NCI-H1436 (cell line): Measurements from ENCODE around the gene TMC2.
"Not testable (repeated sequence)": the region's sequence is repeated elsewhere in the genome, so short reads cannot be mapped to it uniquely, and the experiment has no call there.

Experiments used
- DNase-seq: peaks from one replicate; lab custom pipeline; 2025; lab: John Stamatoyannopoulos, UW

The TMC2 gene, protein sequence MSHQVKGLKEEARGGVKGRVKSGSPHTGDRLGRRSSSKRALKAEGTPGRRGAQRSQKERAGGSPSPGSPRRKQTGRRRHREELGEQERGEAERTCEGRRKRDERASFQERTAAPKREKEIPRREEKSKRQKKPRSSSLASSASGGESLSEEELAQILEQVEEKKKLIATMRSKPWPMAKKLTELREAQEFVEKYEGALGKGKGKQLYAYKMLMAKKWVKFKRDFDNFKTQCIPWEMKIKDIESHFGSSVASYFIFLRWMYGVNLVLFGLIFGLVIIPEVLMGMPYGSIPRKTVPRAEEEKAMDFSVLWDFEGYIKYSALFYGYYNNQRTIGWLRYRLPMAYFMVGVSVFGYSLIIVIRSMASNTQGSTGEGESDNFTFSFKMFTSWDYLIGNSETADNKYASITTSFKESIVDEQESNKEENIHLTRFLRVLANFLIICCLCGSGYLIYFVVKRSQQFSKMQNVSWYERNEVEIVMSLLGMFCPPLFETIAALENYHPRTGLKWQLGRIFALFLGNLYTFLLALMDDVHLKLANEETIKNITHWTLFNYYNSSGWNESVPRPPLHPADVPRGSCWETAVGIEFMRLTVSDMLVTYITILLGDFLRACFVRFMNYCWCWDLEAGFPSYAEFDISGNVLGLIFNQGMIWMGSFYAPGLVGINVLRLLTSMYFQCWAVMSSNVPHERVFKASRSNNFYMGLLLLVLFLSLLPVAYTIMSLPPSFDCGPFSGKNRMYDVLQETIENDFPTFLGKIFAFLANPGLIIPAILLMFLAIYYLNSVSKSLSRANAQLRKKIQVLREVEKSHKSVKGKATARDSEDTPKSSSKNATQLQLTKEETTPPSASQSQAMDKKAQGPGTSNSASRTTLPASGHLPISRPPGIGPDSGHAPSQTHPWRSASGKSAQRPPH

DNA sequence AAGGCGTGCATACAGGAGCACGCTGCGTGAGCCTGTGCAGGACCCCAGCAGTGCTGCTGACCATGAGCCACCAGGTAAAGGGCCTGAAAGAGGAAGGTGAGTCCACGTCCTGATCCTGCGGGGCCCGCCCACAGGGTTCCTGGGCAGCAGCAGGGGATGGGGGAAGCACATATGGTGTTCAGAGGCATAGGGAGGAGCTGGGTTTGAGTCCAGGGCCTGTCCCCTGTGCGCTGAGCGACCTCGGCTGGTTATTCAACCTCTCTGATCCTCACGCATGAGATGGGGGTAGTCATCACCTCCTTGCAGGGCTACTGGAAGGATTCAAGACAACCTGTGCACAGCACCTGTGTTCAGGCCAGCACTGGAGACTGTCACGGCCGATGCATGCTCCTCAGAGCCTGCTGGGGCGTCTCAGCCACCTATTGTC, at the start of gene TMC2:
Gene TMC2 (plus strand): TSS at position 14 of the 427 bp plus-strand sequence. CDS start 49 bp downstream, at position 63.
- no peak for DNase-seq

DNA sequence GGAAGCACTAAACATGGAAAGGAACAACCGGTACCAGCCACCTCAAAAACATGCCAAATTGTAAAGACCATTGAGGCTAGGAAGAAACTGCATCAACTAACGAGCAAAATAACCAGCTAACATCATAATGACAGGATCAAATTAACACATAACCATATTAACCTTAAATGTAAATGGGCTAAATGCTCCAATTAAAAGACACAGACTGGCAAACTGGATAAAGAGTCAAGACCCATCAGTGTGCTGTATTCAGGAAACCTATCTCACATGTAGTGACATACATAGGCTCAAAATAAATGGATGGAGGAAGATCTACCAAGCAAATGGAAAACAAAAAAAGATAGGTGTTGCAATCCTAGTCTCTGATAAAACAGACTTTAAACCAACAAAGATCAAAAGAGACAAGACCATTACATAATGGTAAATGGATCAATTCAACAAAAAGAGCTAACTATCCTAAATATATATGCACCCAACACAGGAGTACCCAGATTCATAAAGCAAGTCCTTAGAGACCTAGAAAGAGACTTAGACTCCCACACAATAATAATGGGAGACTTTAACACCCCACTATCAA, 33.5 kb upstream of the TMC2 start:
- not testable (repeated sequence) for DNase-seq

DNA sequence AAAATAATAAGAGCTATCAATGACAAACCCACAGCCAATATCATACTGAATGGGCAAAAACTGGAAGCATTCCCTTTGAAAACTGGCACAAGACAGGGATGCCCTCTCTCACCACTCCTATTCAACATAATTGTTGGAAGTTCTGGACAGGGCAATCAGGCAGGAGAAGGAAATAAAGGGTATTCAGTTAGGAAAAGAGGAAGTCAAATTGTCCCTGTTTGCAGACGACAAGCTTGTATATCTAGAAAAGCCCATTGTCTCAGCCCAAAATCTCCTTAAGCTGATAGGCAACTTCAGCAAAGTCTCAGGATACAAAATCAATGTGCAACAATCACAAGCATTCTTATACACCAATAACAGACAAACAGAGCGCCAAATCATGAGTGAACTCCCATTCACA, 31.6 kb upstream of the TMC2 start:
- not testable (repeated sequence) for DNase-seq

DNA sequence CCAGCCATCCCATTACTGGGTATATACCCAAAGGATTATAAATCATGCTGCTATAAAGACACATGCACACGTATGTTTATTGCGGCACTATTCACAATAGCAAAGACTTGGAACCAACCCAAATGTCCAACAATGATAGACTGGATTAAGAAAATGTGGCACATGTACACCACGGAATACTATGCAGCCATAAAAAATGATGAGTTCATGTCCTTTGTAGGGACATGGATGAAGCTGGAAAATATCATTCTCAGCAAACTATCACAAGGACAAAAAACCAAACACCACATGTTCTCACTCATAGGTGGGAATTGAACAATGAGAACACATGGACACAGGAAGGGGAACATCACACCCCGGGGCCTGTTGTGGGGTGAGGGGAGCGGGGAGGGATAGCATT, 29.9 kb upstream of the TMC2 start:
- not testable (repeated sequence) for DNase-seq

DNA sequence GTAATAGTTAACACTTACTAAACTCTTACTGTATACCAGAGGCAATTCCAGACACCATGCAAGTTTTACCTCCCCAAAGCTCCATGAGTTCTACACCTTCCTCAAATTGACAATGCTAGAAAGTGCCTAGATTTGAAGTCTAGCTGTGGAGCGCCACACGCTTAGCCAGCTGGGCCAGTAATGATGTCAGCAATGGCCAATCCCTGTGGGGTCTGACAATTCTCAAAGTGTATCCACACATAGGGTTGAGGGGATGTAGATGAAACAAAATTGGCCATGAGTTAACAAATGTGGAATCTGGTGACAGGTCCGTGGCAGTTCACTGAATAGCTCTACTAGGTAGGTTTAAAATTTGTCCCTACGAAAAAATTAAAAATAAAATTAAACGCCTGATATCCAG, 28.9 kb upstream of the TMC2 start:
- no peak for DNase-seq

DNA sequence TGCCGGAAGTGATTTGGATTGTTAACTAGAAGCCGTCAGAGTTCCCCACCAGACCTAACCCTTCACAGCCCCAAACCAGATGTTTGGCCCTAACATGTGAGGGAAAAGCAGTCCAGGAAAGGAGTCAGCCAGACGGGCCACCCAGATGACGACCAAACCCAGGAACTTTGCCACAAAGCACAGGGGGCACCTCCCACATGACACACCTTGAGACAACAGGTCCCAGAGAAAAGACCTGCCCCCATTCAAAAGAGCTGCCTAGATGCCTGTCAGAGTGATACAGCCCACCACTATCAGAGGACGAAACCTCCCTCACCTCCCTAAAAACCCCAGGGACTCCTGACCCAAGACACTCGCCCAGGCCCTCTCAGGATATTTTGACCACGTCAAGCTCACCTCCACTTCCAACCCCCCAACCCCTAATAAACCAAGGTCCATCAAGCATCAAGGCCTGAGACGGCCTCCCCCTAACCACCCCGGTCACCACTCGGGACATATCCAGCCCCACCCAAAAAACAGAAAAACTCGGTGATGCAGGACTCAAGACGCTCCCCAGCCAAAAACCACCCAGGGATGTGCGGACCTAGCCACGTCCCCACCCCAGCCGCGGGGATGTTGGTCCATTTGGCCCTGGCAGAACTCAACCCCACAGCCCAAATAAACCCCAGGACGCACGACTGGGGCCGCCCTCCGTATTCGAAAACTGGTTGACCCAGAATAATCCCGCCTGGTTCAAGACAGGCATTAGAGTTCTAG, 28.3 kb upstream of the TMC2 start:
- DNase-seq: no peak

DNA sequence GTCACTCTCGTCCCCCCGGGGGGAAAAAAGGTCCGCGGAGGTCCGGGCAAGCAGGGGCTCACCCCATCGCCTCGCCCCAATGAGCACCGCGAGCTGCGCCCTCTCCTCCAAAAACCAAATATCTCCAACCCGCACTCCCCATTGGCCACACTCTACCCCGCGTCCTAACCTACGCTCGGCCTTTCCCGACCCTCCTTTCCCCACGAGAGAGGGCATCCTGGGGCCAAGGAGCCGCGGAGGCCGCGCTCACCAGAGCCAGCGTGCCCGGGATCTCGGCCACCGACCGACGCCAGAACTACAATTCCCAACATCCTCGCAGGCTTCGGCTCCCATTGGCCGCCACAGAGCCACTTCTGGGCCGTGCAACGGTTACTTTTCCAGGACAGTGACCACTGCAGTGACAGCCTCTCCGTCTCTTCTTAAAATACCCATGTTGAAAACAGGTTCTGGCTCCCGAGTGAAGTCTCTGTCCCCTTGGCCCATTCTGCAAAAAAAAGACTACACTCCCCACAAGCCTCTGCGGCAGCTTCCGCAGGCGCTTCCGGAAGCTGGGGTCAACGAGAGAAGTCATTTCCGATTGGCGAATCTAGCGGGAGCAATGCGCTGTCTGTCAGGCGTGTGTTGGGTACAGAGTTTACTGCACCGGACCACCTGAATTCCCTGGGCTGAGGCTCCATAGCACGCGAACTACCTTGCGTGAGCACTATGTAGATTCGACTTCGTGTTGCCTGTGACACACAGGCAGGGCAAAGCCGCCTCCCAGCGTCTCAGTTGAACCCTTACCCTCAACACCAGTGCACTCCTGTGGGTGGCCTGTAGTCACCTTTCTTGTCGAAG, 27.5 kb upstream of the TMC2 start, which contains the start of gene ZNF343:
Gene ZNF343 (minus strand): TSS at position 285 of the 837 bp plus-strand sequence. CDS start 15,020 bp downstream, outside the sequence.
- peak; percentile 46 for DNase-seq

DNA sequence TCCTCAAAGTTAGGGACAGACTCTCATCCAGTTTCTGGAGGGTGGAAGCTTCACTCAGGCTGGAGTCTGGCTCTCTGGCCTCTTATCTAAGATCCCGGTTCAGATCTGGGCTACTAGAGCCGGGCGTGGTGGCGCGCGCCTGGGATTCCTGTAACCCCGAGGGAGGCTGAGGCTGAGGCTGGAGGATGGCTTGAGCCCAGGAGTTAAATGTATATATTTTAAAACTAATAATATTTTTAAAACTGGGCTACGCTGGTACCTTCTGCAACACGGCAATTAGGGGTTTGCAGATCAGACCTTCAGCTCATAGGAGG, 26.9 kb upstream of the TMC2 start:
- no peak for DNase-seq

DNA sequence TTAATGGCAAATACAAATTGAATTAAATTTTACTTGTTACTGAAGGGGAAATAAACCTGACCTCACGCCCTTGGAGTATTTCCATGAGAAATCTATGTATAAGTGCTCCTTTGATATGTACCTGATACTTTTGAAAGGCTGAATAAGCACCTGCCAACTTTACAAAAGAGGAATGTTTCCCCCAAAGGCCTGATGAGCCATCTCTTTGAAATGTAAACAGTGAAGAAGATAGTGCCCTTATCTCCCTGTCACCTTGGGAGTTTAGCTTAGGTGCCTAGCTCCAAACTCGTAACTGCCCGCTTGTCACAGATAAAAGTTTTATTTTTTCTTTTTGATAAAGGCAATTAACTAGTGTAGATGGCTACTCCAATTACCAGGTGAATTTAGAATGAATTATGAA, 26.6 kb upstream of the TMC2 start:
- no peak for DNase-seq

DNA sequence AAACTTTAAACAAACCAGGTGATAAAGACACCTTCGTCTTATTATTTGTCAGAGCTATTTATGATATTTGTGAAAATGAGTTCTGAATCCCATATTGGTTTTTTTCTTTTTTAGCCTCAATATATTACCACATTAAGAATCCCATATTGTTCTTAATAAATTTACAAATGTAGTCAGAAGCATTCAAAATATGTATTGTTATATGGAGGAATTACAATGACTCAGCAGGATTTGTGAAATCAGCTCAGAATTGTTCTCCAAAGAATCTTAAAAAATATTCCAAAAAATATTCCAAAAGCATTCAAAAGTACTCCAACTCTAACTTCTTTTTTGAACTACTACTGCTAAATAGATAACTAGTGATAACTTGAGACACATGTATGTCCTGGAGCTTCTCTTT, 21.2 kb upstream of the TMC2 start:
- no peak for DNase-seq

DNA sequence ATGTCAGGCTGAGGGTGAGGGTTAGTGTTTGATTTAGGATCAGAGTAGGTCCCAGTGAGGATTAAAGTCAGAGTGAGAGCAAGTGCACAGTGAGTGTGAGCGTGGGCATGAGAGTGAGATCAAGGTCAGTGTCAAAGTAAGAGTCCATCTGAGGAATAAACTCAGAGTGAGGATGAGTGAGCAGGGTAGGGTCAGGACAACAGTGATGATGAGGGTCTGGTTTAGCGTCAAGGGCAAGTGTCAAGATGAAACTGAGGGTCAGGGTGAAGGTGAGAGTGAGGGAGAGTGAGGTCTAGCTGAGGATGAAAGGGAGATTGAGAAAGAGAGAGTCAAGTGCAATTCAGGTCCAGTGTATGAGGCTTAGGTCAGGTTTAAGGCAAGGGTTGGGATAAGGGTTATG, 20.0 kb upstream of the TMC2 start:
- no peak for DNase-seq

DNA sequence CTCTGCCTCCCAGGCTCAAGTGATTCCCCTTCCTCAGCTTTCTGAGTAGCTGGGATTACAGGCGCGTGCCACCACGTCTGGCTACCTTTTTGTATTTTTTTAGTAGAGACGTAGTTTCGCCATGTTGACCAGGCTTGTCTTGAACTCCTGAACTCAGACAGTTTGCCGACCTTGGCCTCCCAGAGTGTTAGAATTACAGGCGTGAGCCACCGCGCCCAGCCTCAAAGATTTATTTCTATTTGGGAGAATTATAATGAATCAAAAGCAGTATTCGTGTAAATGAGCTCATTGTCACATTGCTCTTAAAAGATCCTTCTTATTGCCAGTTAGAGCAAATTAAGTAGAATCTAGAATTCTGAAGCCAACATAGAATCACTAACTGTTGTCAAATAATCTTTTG, 18.3 kb upstream of the TMC2 start:
- DNase-seq: no peak

DNA sequence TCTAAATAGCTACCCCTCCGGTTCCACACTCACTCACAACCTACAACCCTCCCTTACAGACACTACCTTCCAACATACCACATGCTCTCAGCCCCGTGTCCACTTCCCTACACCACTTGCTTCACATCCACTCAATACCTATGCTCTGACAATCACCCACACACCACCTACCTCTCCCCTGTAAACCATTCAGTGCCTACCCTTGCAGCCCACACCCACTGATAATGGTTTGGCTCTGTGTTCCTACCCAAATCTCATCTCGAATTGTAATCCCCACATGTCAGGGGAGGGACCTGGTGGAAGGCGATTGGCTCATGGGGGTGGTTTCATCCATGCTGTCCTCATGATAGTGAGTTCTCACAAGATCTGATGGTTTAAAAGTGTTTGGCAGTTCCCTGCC, 17.8 kb upstream of the TMC2 start:
- no peak for DNase-seq

DNA sequence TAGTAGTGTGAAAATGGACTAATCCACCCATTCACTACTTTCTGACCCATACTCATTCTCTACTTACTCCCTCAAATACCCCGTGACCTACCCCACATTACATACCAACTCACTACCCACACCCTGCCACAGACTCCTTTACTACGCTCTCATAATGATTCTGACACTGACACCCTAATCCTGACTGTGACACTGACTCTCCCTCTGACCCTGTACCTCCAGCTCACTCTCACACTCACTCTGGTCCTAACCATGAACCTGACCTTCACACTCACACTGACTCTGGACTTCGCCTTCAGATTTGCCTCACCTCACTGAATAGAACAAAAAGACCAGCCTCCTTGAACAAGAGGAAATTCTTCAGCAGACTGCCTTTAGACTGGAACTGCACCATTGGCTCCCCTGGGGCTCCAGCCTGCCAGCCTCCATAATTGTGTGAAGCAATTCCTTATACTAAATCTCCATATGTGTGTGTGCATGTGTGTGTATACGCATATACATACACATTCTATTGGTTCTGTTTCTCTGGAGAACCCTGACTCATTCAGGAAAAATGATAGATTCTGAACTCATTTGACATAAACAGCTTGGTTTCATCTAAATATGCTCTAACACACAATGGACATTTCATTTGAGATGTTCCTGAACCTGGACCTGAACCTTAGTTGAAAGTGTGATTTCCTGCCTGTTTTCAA, 17.1 kb upstream of the TMC2 start:
- no peak for DNase-seq

DNA sequence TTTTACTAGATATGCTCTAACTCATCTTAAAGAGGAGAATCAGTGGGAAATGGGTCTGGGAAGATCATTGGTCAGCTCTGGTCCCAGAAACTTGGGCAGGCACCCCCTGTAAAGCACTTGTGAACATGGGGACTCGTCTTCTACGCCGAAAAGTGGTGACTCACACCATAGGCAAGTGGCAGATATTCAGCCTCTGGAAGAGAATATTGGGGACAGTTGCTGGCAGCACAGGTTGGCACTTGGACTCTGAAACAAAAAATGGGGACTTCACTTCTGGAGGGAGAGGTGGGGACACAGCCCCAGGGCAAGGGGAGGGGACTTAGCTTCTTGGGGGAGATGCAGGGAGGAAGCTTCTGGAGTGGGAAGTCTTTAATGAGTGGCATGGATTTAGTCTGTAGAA, 15.8 kb upstream of the TMC2 start:
- no peak for DNase-seq

DNA sequence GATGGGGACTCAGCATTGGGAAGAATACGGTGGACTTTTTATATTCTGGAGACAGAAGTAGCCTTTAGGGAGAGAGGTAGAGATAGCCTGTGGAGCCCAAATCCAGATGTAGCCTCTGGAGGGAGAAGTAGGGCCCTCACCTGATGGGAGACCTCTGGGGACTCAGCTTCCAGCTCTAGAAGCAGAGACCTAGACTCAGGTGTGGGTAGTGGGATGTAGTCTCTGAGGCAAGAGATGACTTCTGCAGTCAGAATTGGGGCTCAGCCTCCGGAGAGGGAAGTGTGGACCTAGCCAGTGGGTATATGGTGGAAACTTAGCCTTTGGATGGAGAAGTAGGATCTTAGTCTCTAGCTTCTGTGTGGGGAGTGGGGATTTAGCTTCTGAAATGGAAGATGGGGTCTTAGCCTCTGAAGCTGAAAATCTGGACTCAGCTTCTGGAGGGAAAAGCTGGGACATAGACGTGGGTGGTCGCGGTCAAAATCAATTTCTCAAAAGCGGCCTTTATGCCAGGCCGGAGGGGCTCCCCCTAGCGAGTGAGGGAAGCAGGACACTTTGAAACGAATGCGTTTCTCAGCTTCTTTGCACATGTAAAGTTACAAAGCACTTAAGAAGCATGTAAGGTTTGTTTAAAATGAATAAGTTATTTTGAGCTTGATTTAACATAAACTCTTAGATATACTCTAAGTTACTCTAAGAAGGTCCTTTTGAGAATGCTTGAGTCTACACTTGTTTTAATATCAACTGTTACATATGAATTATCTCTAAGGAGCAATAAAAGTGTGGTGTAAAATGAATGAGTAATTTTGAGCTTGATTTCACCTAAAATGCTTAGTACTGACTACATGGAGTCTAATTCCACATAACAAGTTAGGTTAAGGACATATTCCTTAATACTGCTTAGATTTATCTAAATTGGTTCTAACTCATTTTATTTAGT, 14.7 kb upstream of the TMC2 start:
- DNase-seq: no peak

DNA sequence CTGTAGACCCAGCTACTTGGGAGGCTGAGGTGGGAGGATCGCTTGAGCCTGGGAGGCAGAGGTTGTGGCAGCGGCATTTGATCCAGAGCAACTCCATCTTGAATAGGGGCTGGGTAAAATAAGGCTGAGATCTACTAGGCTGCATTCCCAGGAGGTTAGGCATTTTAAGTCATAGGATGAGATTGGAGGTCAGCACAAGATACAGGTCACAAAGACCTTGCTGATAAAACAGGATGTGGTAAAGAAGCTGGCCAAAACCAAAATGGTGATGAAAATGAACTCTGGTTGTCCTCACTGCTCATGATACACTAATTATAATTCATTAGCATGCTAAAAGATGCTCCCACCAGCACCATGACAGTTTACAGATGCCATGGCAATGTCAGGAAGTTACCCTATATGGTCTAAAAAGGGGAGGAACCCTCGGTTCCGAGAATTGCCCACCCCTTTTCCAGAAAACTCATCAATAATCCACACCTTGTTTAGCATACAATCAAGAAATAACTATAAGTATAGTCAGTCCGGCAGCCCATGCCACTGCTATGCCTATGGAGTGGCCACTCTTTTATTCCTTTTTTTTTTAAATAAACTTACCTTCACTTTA, 13.4 kb upstream of the TMC2 start:
- not testable (repeated sequence) for DNase-seq

DNA sequence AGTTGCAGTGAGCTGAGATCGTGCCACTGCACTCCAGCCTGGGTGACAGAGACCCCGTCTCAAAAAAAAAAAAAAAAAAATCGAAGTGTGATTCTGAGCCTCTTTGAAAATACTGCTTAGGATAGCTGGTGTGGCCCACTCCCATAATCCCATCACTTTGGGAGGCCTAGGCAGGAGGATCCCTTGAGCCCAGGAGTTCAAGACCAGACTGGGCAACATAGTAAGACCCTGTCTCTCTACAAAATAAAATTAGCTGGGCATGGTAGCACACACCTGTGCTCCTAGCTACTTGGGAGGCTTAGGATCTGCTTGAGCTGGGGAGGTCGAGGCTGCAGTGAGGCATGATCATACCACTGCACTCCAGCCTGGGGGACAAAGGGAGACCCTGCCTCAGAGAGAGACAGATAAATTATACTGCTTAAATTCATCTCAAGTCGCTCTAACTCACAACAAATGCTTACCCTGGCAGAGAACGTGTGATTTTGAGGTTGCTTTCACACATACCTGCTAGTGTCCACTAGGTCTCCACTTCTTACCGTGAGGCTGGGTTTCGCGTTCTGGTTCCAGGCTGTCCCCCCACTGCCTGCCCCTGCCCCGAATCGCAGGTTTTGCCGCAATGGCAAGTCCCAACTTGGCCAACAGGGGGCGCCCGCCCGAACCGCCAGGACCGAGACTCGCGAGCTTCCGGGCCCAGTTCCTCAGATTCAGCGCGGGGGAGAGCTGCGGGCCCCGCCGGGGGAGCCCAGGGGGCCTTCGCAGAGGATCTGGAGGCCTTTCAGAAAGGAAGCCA, 12.3 kb upstream of the TMC2 start:
- peak; percentile 55 for DNase-seq
